Calu3 (cell line): ENCODE results near the gene MAN1A2. TPM values are rescaled to one million over a fixed set of nuclear protein-coding genes. Genes with fewer than 3 reads are reported as not detected.

Source experiments
- BruUV-seq: library from RNA; stranded (reverse); fragments of 400-500 nt; replicated peaks from 2 replicates; lab custom pipeline; 2021; lab: Mats Ljungman, UMichigan
- CTCF ChIA-PET: fragments of 300-600 bp; sonication (Branson Sonifier 250); formaldehyde crosslinking; loops from one replicate; lab custom pipeline; 2022; ENCODE audit warnings: antibody characterized with exemption; lab: Charles Lee
- DNase-seq: peaks from one replicate; pipeline ENCODE4 v3.0.0; 2022
- H3K27ac Mint-ChIP-seq: one replicate; pipeline ENCODE4 v1.8.0; 2022; ENCODE audit warnings: mixed read lengths; ENCODE audit not compliant: unreplicated experiment
- H3K27me3 Mint-ChIP-seq: one replicate; pipeline ENCODE4 v1.8.0; 2022; ENCODE audit warnings: mixed read lengths; ENCODE audit not compliant: unreplicated experiment
- H3K36me3 Mint-ChIP-seq: one replicate; pipeline ENCODE4 v1.8.0; 2022; ENCODE audit warnings: mild to moderate bottlenecking, moderate library complexity, mixed read lengths; ENCODE audit not compliant: insufficient read depth, unreplicated experiment
- H3K4me1 Mint-ChIP-seq: one replicate; pipeline ENCODE4 v1.8.0; 2022; ENCODE audit warnings: mild to moderate bottlenecking, low read depth, mixed read lengths; ENCODE audit not compliant: unreplicated experiment
- H3K4me3 Mint-ChIP-seq: one replicate; pipeline ENCODE4 v1.8.0; 2022; ENCODE audit warnings: mild to moderate bottlenecking, low read depth, moderate library complexity, mixed read lengths; ENCODE audit not compliant: unreplicated experiment
- H3K9me3 Mint-ChIP-seq: one replicate; pipeline ENCODE4 v1.8.0; 2022; ENCODE audit warnings: low read depth, mixed read lengths; ENCODE audit not compliant: unreplicated experiment
- intact Hi-C: fragments of 100-400 bp; cut with micrococcal nuclease; formaldehyde crosslinking; loops from one replicate; pipeline ENCODE4 v1.10.0; 2022; ENCODE audit not compliant: unreplicated experiment
- total RNA-seq: library from RNA; stranded (reverse); gene quantifications from 2 replicates; pipeline ENCODE4 v1.2.3, GENCODE V29; 2022
- TF ChIP-seq, protein P1 (sequence below): fragments of 200-600 bp; IDR thresholded peaks from one replicate; pipeline ENCODE4 v1.8.0; 2022; ENCODE audit warnings: antibody characterized with exemption; ENCODE audit not compliant: unreplicated experiment

Gene MAN1A2
- total RNA-seq, 1 experiment from 2014 or later: 28.2 TPM

DNA sequence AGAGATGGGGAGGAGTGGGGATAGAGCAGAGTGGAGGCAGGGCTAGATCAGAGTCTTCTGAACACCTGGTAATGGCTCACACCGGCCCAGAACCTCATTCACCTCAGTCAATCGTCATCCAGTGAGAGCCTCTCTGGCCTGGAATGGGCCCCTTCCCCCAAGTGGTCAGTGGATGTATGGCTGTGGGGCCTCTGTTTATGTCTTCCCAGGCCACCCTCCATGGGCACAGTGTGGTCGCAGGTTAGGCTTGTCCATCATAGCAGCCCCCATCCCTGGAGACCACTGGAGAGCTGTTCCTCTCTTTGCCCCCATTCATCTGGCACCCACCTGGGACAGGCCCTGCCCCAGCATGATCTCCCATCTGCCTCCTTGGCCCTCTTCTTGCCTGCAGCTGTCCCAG, 209.0 kb downstream of the MAN1A2 start:
- intact Hi-C loops: no loop called here
- TF ChIP-seq, protein P1, sequence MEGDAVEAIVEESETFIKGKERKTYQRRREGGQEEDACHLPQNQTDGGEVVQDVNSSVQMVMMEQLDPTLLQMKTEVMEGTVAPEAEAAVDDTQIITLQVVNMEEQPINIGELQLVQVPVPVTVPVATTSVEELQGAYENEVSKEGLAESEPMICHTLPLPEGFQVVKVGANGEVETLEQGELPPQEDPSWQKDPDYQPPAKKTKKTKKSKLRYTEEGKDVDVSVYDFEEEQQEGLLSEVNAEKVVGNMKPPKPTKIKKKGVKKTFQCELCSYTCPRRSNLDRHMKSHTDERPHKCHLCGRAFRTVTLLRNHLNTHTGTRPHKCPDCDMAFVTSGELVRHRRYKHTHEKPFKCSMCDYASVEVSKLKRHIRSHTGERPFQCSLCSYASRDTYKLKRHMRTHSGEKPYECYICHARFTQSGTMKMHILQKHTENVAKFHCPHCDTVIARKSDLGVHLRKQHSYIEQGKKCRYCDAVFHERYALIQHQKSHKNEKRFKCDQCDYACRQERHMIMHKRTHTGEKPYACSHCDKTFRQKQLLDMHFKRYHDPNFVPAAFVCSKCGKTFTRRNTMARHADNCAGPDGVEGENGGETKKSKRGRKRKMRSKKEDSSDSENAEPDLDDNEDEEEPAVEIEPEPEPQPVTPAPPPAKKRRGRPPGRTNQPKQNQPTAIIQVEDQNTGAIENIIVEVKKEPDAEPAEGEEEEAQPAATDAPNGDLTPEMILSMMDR: no peak
- DNase-seq: no peak
- CTCF ChIA-PET: no interaction called here
- Mint-ChIP-seq H3K27me3 (peaks cover 11% of the 10 kb centered on the region), H3K36me3 (no peaks in the 10 kb centered on the region), H3K4me3 (no peak overlapping the region), H3K4me1 (peaks cover 6% of the 10 kb centered on the region), H3K9me3 (no peaks in the 10 kb centered on the region), H3K27ac (no peak overlapping the region)
- no TSS peak for BruUV-seq

DNA sequence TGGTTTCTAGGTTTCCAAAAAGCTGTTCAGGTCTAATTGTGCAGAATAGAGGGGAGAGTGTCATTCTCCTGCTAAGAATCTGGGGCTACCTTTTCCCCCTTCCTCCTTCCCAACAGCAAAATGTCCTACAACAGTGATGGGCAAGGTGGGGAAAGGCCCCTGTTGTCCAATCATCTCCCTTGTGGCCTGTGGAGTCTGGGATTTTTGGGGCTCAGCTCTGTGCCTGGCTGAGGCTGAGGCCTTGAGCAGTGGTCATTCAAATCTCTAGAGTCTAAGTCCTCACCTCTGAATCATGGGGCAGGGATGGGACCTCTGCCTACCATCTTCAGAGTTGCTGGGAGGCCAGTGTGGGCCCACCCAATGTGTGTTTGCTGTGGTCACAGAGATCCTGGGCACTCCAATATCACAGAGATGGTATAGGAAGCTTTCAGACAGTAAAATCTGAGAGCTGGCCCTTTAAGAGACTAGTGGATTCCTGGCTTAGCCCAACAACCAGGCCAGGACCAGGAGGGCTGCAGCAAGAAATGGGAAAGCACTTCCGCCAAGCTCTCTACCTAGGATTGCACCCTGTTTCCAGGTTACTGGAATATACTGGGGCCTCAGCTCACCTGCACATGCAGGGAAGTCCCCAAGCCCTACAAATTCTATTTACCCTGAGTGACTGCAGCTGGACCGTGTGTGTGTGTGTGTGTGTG, 210.1 kb downstream of the MAN1A2 start:
- Mint-ChIP-seq H3K36me3 (no peaks in the 10 kb centered on the region), H3K4me3 (no peak overlapping the region), H3K9me3 (no peaks in the 10 kb centered on the region), H3K4me1 (no peaks in the 10 kb centered on the region), H3K27ac (no peak overlapping the region), H3K27me3 (peaks cover 14% of the 10 kb centered on the region)
- intact Hi-C loops: no loop called here
- TF ChIP-seq, protein P1: no peak
- DNase-seq: no peak
- no TSS peak for BruUV-seq
- CTCF ChIA-PET: no interaction called here

DNA sequence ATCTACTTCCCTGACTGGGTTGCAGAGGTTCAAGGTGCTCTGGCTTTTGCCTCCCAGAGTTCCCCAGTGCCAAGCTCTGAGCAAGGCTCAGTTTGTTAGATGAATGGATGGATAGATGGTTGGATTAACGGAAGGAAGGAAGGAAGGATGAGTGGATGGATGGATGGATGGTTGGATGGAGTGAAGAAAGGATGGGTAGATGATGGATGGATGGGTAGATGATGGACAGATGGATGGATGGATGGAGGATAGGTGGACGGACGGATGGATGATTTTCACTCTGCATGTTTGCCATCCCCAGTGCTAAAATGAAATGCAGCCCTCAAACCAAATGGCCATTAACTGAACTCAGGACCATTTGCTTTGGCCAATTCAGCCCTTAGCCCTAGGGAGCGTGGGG, 211.2 kb downstream of the MAN1A2 start:
- Mint-ChIP-seq H3K9me3 (peaks cover 2% of the 10 kb centered on the region), H3K4me3 (no peak overlapping the region), H3K27ac (no peak overlapping the region), H3K36me3 (no peaks in the 10 kb centered on the region), H3K27me3 (peaks cover 14% of the 10 kb centered on the region), H3K4me1 (no peaks in the 10 kb centered on the region)
- no peak for DNase-seq
- TF ChIP-seq, protein P1: no peak
- no TSS peak for BruUV-seq
- intact Hi-C loops: no loop called here
- CTCF ChIA-PET: no interaction called here

Other genes with a start within 250 kb of the MAN1A2 start
- 4.3 and 5.3 TPM in 2 replicates for gene TRIM45, start 245.7 kb upstream of the MAN1A2 start, total RNA-seq
- gene VTCN1, start 156.5 kb upstream of the MAN1A2 start, total RNA-seq: 35.7 and 39.1 TPM in 2 replicates
- gene TENT5C, start 238.6 kb downstream of the MAN1A2 start, total RNA-seq: 0.28 and 0.44 TPM in 2 replicates